Panc1 (cell line): ENCODE results near the gene XBP1.

Source experiments
- CTCF ChIP-seq: fragments of 450-650 bp; IDR thresholded peaks from 2 replicates; pipeline ENCODE4 v1.5.1; 2017; ENCODE audit warnings: mild to moderate bottlenecking
- POLR2AphosphoS5 ChIP-seq: IDR thresholded peaks from 2 replicates; pipeline ENCODE4 v1.6.1; 2012; ENCODE audit warnings: mild to moderate bottlenecking, low read depth, low read length, moderate library complexity
- REST ChIP-seq, 2 experiments: IDR thresholded peaks; 2 replicates each; pipeline ENCODE4 v1.6.1; 2011 to 2012; ENCODE audit warnings: low read depth in 2 of 2, control low read depth in 1 of 2, low read length in 1 of 2, mild to moderate bottlenecking in 1 of 2, moderate library complexity in 1 of 2; ENCODE audit not compliant: insufficient read depth in 1 of 2
- SIN3A ChIP-seq: IDR thresholded peaks from 2 replicates; pipeline ENCODE4 v1.6.1; 2012; ENCODE audit warnings: low read depth, mild to moderate bottlenecking, low read length, moderate library complexity, borderline replicate concordance; ENCODE audit not compliant: insufficient read depth
- TCF7L2 ChIP-seq: IDR thresholded peaks from 2 replicates; pipeline ENCODE4 v1.6.1; 2011; ENCODE audit warnings: mild to moderate bottlenecking, low read depth, low read length, inconsistent platforms

GRCh38 chr22:28768701-28769393 lies 31.5 kb downstream of the XBP1 start:
- TF ChIP-seq CTCF (no peak), POLR2AphosphoS5 (no peak), REST (IDR thresholded peaks at IDR 0.05; ENCODE audit: insufficient read depth in 1 of 2, low read depth in 2 of 2, low read length in 1 of 2) (no peak), SIN3A (no peak), TCF7L2 (no peak)
